Activated CD4-positive, alpha-beta T cell treated with anti-CD3 and anti-CD28 coated beads for 1 hour (primary cell): ENCODE data around the gene ALAS1.

Source experiments
- DNase-seq: peaks from one replicate; pipeline ENCODE4 v3.0.0-alpha.2; 2020

The ALAS1 gene

GRCh38 chr3:52202384-52203077 is 4.6 kb downstream of the ALAS1 start:
- DNase-seq: no peak

DNA sequence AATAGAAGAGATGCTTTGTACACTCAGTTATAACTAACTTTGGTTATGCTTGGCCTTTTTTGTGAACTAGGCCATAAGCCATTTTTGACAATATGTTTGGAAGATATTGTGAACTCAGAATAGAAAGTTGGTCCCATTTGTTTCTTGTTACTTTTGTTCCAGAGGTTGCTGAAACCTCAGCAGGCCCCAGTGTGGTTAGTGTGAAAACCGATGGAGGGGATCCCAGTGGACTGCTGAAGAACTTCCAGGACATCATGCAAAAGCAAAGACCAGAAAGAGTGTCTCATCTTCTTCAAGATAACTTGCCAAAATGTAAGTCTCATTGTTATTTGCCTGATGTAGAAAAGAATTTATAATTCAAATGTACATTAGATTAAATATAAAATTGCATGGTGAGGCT is 5.7 kb downstream of the ALAS1 start:
- no peak for DNase-seq

DNA sequence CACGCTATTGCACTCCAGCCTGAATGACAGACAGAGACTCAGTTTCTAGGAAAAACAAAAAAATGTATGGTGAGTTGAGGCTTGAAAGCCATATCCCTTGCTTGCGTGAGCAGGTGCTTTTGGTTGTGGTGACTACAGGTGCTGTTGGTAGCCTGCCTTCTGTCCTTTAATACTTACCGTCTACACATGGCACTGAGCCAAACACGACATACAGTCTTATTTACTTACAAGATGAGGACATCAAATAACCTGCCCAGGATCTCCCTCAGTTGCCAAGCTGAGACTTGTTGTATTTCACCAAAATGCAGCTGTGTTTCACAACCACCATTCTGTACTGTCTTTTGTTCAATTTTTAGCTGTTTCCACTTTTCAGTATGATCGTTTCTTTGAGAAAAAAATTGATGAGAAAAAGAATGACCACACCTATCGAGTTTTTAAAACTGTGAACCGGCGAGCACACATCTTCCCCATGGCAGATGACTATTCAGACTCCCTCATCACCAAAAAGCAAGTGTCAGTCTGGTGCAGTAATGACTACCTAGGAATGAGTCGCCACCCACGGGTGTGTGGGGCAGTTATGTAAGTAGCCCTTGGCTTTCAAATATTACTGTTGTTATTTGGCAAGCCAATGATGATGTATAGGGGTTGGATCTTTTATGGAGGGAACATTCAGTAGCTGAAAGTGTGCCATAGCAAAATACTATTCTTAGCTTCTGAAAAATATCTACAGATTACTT is 6.5 kb downstream of the ALAS1 start:
- no peak for DNase-seq

DNA sequence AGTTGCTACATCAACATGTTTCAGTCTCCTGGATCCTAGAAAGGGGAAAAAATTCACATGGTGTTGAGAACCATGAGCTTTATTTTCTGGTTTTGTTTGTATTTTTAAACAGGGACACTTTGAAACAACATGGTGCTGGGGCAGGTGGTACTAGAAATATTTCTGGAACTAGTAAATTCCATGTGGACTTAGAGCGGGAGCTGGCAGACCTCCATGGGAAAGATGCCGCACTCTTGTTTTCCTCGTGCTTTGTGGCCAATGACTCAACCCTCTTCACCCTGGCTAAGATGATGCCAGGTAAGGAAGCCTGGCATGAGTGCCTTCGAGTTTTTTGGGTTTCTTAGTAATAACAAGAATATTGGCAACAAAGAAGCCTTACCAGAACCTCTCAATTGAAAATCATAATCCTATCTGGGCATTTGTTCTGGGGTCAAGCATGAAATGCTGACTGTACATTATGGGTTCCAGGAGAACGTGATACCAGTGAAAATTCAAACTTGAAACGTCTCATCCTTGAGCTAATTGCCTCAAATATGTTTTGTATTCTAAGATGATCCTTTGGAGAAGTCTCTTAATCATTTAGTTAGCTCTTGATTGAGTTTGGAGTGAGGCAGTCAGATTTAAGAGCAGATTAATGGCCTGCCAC is 7.9 kb downstream of the ALAS1 start:
- DNase-seq: no peak

DNA sequence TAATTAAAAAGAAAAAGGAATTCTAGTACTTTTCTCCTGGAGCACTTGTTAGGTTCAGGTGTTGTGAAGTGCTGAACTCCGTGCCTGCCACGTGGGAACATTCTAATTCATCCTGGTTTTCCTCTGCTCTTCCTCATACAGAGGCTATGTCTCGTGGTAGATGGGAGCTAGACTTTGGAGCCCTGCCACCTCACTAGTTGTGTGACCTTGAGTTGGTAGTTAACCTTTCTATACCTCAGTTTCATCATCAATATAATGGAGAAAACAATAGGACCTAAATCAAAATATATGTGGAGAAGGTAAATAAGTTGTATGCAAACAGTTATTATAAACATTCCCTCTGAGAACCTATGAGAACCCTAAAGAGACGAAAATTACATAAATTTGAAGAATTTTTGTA is 10.6 kb downstream of the ALAS1 start:
- DNase-seq: no peak

GRCh38 chr3:52210037-52210436 is 12.1 kb downstream of the ALAS1 start:
- DNase-seq: no peak

GRCh38 chr3:52210550-52211046 is 12.6 kb downstream of the ALAS1 start:
- DNase-seq: no peak

DNA sequence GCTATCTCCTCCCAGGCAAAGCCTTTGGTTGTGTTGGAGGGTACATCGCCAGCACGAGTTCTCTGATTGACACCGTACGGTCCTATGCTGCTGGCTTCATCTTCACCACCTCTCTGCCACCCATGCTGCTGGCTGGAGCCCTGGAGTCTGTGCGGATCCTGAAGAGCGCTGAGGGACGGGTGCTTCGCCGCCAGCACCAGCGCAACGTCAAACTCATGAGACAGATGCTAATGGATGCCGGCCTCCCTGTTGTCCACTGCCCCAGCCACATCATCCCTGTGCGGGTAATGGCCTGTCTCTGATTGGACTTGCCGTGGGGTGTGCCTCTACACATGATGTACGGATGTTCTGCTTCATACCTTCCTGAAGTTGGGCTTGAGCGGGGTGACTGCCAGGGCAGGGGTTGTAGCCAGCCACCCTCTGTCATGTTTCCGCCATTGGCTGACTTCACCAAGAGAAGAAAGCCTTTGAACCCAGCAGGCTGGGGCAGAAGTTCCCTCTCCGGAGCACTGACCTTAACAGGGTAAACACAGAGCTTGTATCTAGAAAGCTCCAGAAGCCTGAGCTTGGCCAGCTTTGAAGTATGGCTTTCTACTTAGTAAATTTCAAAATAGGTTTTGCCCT is 13.4 kb downstream of the ALAS1 start:
- DNase-seq: no peak

DNA sequence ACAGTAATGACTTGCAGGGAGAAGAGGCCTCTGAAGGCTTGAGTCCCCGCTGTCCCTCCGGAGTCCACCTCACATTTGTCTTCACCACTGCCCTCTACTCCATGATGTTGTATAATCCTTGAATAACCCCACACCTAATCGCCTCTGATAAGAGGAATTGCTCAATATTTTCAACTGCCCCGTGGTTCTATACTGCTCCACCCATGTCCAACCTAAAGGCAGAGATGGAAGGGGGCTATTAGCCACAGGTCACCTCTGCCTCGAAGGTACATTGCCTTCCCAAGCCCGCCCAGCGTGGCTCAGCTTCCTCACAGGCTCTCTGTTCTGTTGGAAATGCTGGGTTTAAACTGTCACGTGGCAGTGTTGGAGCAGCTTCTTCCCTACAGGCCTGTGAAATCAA is 15.0 kb downstream of the ALAS1 start:
- DNase-seq: no peak

GRCh38 chr3:52213901-52214300 is 15.9 kb downstream of the ALAS1 start:
- DNase-seq: no peak

GRCh38 chr3:52215351-52215750 is 17.4 kb downstream of the ALAS1 start:
- no peak for DNase-seq

GRCh38 chr3:52216585-52217408 is 18.8 kb downstream of the ALAS1 start:
- peak; percentile 54 for DNase-seq

GRCh38 chr3:52217409-52217805 is 19.4 kb downstream of the ALAS1 start:
- no peak for DNase-seq

GRCh38 chr3:52218026-52218425 is 20.1 kb downstream of the ALAS1 start:
- DNase-seq: no peak

DNA sequence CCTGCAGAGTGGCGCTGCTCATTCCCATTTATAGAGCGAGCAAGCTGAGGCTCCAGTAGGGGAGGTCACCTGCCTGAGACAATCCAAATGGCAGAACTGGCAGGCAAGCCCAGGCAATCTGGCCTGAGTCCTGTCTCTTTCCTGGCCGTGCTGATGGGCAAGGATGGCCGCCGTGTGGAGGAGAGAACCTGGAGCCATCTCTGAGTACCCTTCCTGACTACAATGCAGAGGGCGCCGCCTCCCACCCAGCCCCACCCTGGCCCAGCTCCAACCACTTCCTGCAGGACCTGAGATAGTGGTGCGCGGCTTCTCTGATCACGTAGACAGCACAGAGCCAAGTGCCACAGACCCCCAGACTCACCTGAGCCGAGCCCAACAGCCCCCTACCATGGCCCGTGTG is 20.5 kb downstream of the ALAS1 start:
- DNase-seq: no peak

- DNase-seq: no peak
These were observed 21.1 kb downstream of the ALAS1 start for GRCh38 chr3:52218937-52219650.

- peak; percentile 75 for DNase-seq
These were observed 22.5 kb downstream of the ALAS1 start for GRCh38 chr3:52220380-52221026.

DNA sequence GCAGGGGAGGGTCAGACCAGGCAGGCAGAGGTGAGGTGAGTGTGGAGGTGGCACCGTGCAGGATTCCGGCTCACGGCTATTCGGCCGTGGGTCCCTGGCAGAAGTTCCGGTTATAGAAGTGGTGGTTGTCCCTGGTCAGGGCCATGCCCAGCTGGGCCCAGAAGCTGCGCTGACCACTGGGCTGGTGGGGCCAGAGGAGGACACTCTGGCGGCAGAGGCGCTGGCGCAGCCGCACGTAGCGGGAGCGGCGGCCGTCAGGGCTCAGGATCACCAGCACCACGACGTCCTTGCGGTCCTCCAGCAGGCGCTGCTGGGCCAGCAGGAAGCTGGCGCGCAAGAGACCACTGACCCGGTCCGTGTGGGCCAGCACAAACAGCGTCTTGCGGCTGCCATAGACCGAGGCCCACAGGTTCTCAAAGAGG is 23.2 kb downstream of the ALAS1 start:
- DNase-seq: no peak

- DNase-seq: no peak
These were observed 23.8 kb downstream of the ALAS1 start for GRCh38 chr3:52221563-52222318.
